ENCODE results near the gene FHIT. TPM values are rescaled to one million over a fixed set of nuclear protein-coding genes. Genes with fewer than 3 reads are reported as not detected.

FHIT gene
- total RNA-seq, 1 donor from 2014 or later: 5.7 TPM

DNA sequence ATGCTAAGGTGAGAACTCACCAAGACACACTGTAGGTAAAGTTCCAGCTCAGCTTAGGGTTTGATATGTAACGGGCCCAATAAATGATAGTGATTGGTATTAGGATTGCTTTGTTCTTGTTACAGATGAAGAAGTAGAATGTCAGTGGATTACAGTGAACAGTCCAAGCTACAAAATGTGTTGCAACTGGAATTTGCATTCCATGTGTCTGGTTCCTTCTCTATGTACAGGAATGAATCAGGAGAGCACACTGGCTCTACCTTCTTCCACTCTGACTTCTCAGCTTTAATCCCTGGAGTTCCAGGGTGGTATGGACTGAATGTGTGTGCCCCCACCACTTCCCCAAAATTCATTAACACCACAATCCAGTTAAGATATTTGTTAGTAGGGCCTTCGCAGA is 1471.0 kb downstream of the FHIT start:
- H3K36me3 Mint-ChIP-seq: no peaks in the 10 kb centered on the region
- no peak overlapping the region for H3K4me3 Mint-ChIP-seq
- peaks cover 3% of the 10 kb centered on the region for H3K9me3 Mint-ChIP-seq
- Histone ChIP-seq H3K36me3 (no peaks in the 10 kb centered on the region), H3K9ac (no peak overlapping the region), H3K79me2 (ENCODE audit: low read depth) (no peaks in the 10 kb centered on the region), H3K9me3 (ENCODE audit: low read depth) (no peaks in the 10 kb centered on the region), H3F3A (ENCODE audit: low read depth) (peaks cover 6% of the 10 kb centered on the region), H3K27me3 (no peaks in the 10 kb centered on the region), H3K4me1 (peaks cover 21% of the 10 kb centered on the region), H2AFZ (replicated peaks) (no peak overlapping the region), H3K4me2 (no peak overlapping the region), H3K4me3 (no peak overlapping the region), H3K27ac (no peak overlapping the region), H4K20me1 (ENCODE audit: low read depth) (no peaks in the 10 kb centered on the region)
- H3K27me3 Mint-ChIP-seq (ENCODE audit: insufficient read depth, low read depth): peaks cover 7% of the 10 kb centered on the region
- DNase-seq (ENCODE audit: low spot score): no peak
- peaks cover 9% of the 10 kb centered on the region for H3K4me1 Mint-ChIP-seq
- no peak for TF ChIP-seq EZH2 (IDR thresholded peaks at IDR 0.05)
- TF ChIP-seq, protein P1, sequence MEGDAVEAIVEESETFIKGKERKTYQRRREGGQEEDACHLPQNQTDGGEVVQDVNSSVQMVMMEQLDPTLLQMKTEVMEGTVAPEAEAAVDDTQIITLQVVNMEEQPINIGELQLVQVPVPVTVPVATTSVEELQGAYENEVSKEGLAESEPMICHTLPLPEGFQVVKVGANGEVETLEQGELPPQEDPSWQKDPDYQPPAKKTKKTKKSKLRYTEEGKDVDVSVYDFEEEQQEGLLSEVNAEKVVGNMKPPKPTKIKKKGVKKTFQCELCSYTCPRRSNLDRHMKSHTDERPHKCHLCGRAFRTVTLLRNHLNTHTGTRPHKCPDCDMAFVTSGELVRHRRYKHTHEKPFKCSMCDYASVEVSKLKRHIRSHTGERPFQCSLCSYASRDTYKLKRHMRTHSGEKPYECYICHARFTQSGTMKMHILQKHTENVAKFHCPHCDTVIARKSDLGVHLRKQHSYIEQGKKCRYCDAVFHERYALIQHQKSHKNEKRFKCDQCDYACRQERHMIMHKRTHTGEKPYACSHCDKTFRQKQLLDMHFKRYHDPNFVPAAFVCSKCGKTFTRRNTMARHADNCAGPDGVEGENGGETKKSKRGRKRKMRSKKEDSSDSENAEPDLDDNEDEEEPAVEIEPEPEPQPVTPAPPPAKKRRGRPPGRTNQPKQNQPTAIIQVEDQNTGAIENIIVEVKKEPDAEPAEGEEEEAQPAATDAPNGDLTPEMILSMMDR (IDR thresholded peaks at IDR 0.05): no peak
- no peak overlapping the region for H3K27ac Mint-ChIP-seq

DNA sequence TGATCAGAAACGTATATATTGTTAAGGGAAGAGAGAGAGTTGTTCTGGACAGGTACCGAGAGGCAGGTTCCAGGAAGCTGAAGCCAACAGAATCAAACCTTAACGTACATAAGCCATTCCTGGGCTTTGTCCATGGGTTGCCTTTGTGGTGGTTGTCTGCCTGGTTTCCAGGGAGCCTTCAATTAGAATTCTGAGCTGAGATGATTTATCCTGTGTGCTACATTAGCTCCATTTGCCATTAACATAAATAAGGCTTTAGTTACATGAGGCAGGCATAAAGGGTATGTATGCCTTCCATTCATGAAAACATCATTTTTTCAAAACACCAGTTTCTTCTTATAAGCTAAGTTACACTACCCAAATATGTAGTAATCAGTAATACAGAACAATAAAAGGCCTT is 1472.0 kb downstream of the FHIT start:
- Mint-ChIP-seq H3K9me3 (peaks cover 3% of the 10 kb centered on the region), H3K27me3 (ENCODE audit: insufficient read depth, low read depth) (peaks cover 7% of the 10 kb centered on the region), H3K4me3 (no peak overlapping the region), H3K4me1 (peaks cover 14% of the 10 kb centered on the region), H3K36me3 (no peaks in the 10 kb centered on the region), H3K27ac (no peak overlapping the region)
- Histone ChIP-seq H3K79me2 (ENCODE audit: low read depth) (no peaks in the 10 kb centered on the region), H3K4me2 (no peak overlapping the region), H2AFZ (replicated peaks) (no peak overlapping the region), H3K27ac (no peak overlapping the region), H3K27me3 (no peaks in the 10 kb centered on the region), H3F3A (ENCODE audit: low read depth) (peaks cover 9% of the 10 kb centered on the region), H3K36me3 (no peaks in the 10 kb centered on the region), H4K20me1 (ENCODE audit: low read depth) (no peaks in the 10 kb centered on the region), H3K4me1 (peaks cover 23% of the 10 kb centered on the region), H3K9ac (no peak overlapping the region), H3K4me3 (no peak overlapping the region), H3K9me3 (ENCODE audit: low read depth) (no peaks in the 10 kb centered on the region)
- no peak for DNase-seq (ENCODE audit: low spot score)
- TF ChIP-seq EZH2phosphoT487 (IDR thresholded peaks at IDR 0.05) (no peak), EZH2 (IDR thresholded peaks at IDR 0.05) (no peak)
- TF ChIP-seq, protein P1 (IDR thresholded peaks at IDR 0.05): no peak

DNA sequence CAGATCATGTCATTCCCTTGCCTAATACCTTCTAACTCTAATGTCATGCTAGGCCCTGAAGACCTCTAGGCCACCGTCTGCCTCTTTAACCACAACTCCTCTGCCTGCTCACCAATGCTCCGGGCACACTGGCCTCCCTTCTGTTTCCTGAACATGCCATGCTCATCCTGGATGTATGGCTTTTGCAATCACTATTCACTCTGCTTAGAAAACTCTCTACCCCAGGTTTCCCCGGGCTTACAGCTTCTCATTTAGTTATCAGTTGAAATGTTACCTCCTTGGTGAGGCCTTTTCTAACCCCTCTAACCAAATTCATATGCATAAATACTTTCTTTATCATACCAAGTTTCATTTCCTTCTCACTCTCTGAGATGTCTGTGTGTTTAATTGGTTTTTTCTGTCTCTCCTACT is 1473.6 kb downstream of the FHIT start:
- H3K4me1 ChIP-seq: peaks cover 31% of the 10 kb centered on the region
- H3F3A ChIP-seq (ENCODE audit: low read depth): peaks cover 9% of the 10 kb centered on the region
- H3K9me3 ChIP-seq (ENCODE audit: low read depth): no peaks in the 10 kb centered on the region
- H2AFZ ChIP-seq (replicated peaks): no peak overlapping the region
- TF ChIP-seq, protein P1 (IDR thresholded peaks at IDR 0.05): no peak
- TF ChIP-seq EZH2 (IDR thresholded peaks at IDR 0.05) (no peak), EZH2phosphoT487 (IDR thresholded peaks at IDR 0.05) (no peak)
- H3K4me3 Mint-ChIP-seq: no peak overlapping the region
- H3K4me3 ChIP-seq: no peak overlapping the region
- peaks cover 24% of the 10 kb centered on the region for H3K4me1 Mint-ChIP-seq
- no peaks in the 10 kb centered on the region for H4K20me1 ChIP-seq (ENCODE audit: low read depth)
- no peaks in the 10 kb centered on the region for H3K36me3 ChIP-seq
- no peak for DNase-seq (ENCODE audit: low spot score)
- no peaks in the 10 kb centered on the region for H3K9me3 Mint-ChIP-seq
- no peak overlapping the region for H3K4me2 ChIP-seq
- no peak overlapping the region for H3K27ac Mint-ChIP-seq
- H3K27me3 ChIP-seq: no peaks in the 10 kb centered on the region
- no peaks in the 10 kb centered on the region for H3K36me3 Mint-ChIP-seq
- no peaks in the 10 kb centered on the region for H3K79me2 ChIP-seq (ENCODE audit: low read depth)
- H3K27ac ChIP-seq: no peak overlapping the region
- H3K9ac ChIP-seq: no peak overlapping the region
- peaks cover 7% of the 10 kb centered on the region for H3K27me3 Mint-ChIP-seq (ENCODE audit: insufficient read depth, low read depth)

Measured in neural progenitor cell (in vitro differentiated cells).